SK-N-SH (cell line): Measurements from ENCODE around the gene NRTN. TPM values are rescaled to one million over a fixed set of nuclear protein-coding genes. Genes with fewer than 3 reads are reported as not detected.

Experiments
- CTCF ChIA-PET: fragments of 300-600, 350-600 bp; formaldehyde crosslinking; extraction: SDS; loops from one replicate; lab custom pipeline; 2021; lab: Yijun Ruan, JAX
- POLR2A ChIA-PET: fragments of 350-600 bp; sonication (Branson Sonifier 250); formaldehyde crosslinking; extraction: SDS; loops from one replicate; lab custom pipeline; 2020; ENCODE audit warnings: antibody characterized with exemption, inconsistent platforms; lab: Yijun Ruan, JAX
- DNase-seq: peaks from one replicate; pipeline ENCODE4 v3.0.0; 2012
- H2AFZ ChIP-seq: fragments of 200-600 bp; sonication (generic); 2 replicates; pipeline ENCODE4 v1.8.1; 2016; ENCODE audit warnings: antibody characterized with exemption, mild to moderate bottlenecking, low read depth
- H3F3A ChIP-seq: fragments of 200-600 bp; sonication (generic); replicated peaks from 2 replicates; pipeline ENCODE3; 2016; ENCODE audit warnings: antibody characterized with exemption, mild to moderate bottlenecking; ENCODE audit not compliant: insufficient read depth
- H3K27ac ChIP-seq, 2 experiments: fragments of 200-500 bp in 1 of 2; fragments of 200-600 bp in 1 of 2; sonication (Bioruptor generic) in 1 of 2; sonication (generic), shearing (Covaris generic) in 1 of 2; 2 replicates each; pipeline versions ENCODE4 v1.5.1 to v1.6.1; 2014 to 2016; ENCODE audit warnings: low read depth in 2 of 2, inconsistent platforms in 1 of 2, low read length in 1 of 2, mild to moderate bottlenecking in 1 of 2, mixed read lengths in 1 of 2
- H3K27me3 ChIP-seq: fragments of 200-600 bp; sonication (generic), shearing (Covaris generic); 2 replicates; pipeline ENCODE4 v1.6.1; 2016; ENCODE audit warnings: mixed run types; ENCODE audit not compliant: insufficient read depth
- H3K36me3 ChIP-seq, 2 experiments: fragments of 200-500 bp in 1 of 2; fragments of 200-600 bp in 1 of 2; sonication (Bioruptor generic) in 1 of 2; sonication (generic) in 1 of 2; replicated peaks in 1 of 2; 2 replicates each; pipeline versions ENCODE3 to v1.5.1; 2014 to 2016; ENCODE audit warnings: low read length in 1 of 2, mild to moderate bottlenecking in 1 of 2; ENCODE audit not compliant: insufficient read depth in 2 of 2, control insufficient read depth in 1 of 2
- H3K4me1 ChIP-seq, 2 experiments: fragments of 200-500 bp in 1 of 2; fragments of 200-600 bp in 1 of 2; sonication (Bioruptor generic) in 1 of 2; sonication (generic), shearing (Covaris generic) in 1 of 2; 2 replicates each; pipeline versions ENCODE4 v1.5.1 to v1.6.1; 2014 to 2016; ENCODE audit warnings: low read depth in 1 of 2, low read length in 1 of 2, mixed run types in 1 of 2; ENCODE audit not compliant: insufficient read depth in 2 of 2, control insufficient read depth in 1 of 2
- H3K4me2 ChIP-seq: fragments of 200-600 bp; sonication (generic), shearing (Covaris generic); 2 replicates; pipeline ENCODE4 v1.6.1; 2017; ENCODE audit warnings: mixed run types
- H3K4me3 ChIP-seq, 2 experiments: fragments of 200-500 bp in 1 of 2; fragments of 200-600 bp in 1 of 2; sonication (Bioruptor generic) in 1 of 2; sonication (generic), shearing (Covaris generic) in 1 of 2; 2 replicates each; pipeline versions ENCODE4 v1.5.1 to v1.8.1; 2014 to 2016; ENCODE audit warnings: low read depth in 2 of 2, inconsistent platforms in 1 of 2, low read length in 1 of 2, mild to moderate bottlenecking in 1 of 2, mixed read lengths in 1 of 2, moderate library complexity in 1 of 2
- H3K79me2 ChIP-seq: fragments of 200-600 bp; sonication (generic); 2 replicates; pipeline ENCODE4 v1.8.1; 2017; ENCODE audit warnings: mild to moderate bottlenecking; ENCODE audit not compliant: insufficient read depth
- H3K9ac ChIP-seq: fragments of 200-600 bp; sonication (generic); 2 replicates; pipeline ENCODE4 v1.6.1; 2017; ENCODE audit warnings: mixed run types
- H3K9me2 ChIP-seq: fragments of 200-600 bp; sonication (generic); 2 replicates; pipeline ENCODE4 v1.6.1; 2017; ENCODE audit warnings: mixed run types
- H3K9me3 ChIP-seq: fragments of 200-600 bp; sonication (generic); 2 replicates; pipeline ENCODE4 v1.6.1; 2017; ENCODE audit warnings: mixed run types, mild to moderate bottlenecking, moderate library complexity
- H4K20me1 ChIP-seq: fragments of 200-600 bp; sonication (generic); 2 replicates; pipeline ENCODE4 v1.6.1; 2017; ENCODE audit warnings: mild to moderate bottlenecking, mixed run types; ENCODE audit not compliant: insufficient read depth
- CHD2 ChIP-seq: fragments of 150-350 bp; IDR thresholded peaks from 2 replicates; pipeline ENCODE4 v1.6.1; 2018; ENCODE audit warnings: low read length; ENCODE audit not compliant: partially characterized antibody
- CTCF ChIP-seq: fragments of 200-600 bp; sonication (generic); IDR thresholded peaks from 2 replicates; pipeline ENCODE4 v1.6.1; 2017; ENCODE audit warnings: antibody characterized with exemption, mild to moderate bottlenecking, moderate library complexity
- EP300 ChIP-seq, 2 experiments: IDR thresholded peaks; 2 replicates each; pipeline versions ENCODE4 v1.4.0 to v1.6.1; 2012; ENCODE audit warnings: borderline replicate concordance in 1 of 2, low read depth in 1 of 2, low read length in 1 of 2
- EZH2phosphoT487 ChIP-seq: fragments of 200-600 bp; sonication (generic); IDR thresholded peaks from 2 replicates; pipeline ENCODE4 v1.6.1; 2017; ENCODE audit warnings: low read depth, mixed run types, mild to moderate bottlenecking, antibody characterized with exemption, moderate library complexity, borderline replicate concordance
- FOSL2 ChIP-seq: IDR thresholded peaks from 2 replicates; pipeline ENCODE4 v1.4.0; 2012; ENCODE audit warnings: low read depth, mild to moderate bottlenecking, moderate library complexity, borderline replicate concordance
- FOXM1 ChIP-seq: IDR thresholded peaks from 2 replicates; pipeline ENCODE4 v1.4.0; 2012; ENCODE audit warnings: low read depth, mild to moderate bottlenecking
- GATA2 ChIP-seq: sonication (generic); formaldehyde crosslinking; IDR thresholded peaks from 2 replicates; pipeline ENCODE4 v1.5.0; 2020; ENCODE audit warnings: mild to moderate bottlenecking, missing genetic modification reagents
- MAX ChIP-seq: IDR thresholded peaks from 2 replicates; pipeline ENCODE4 v1.4.0; 2012; ENCODE audit warnings: low read depth
- MXI1 ChIP-seq: IDR thresholded peaks from 2 replicates; pipeline ENCODE4 v1.6.1; 2012; ENCODE audit warnings: mild to moderate bottlenecking, low read depth, low read length, improper control_type of control experiment
- NFIC ChIP-seq: IDR thresholded peaks from 2 replicates; pipeline ENCODE4 v1.4.0; 2012; ENCODE audit warnings: borderline replicate concordance
- NRF1 ChIP-seq: IDR thresholded peaks from 2 replicates; pipeline ENCODE4 v1.6.1; 2012; ENCODE audit warnings: low read depth, mild to moderate bottlenecking, low read length
- REST ChIP-seq: IDR thresholded peaks from 2 replicates; pipeline ENCODE4 v1.6.1; 2012; ENCODE audit warnings: mild to moderate bottlenecking, low read depth, low read length, moderate library complexity
- RFX5 ChIP-seq: IDR thresholded peaks from 2 replicates; pipeline ENCODE4 v1.6.1; 2012; ENCODE audit warnings: mild to moderate bottlenecking, improper control_type of control experiment, low read length
- TCF12 ChIP-seq: IDR thresholded peaks from 2 replicates; pipeline ENCODE4 v1.4.0; 2012
- TEAD4 ChIP-seq: IDR thresholded peaks from 2 replicates; pipeline ENCODE4 v1.4.0; 2012; ENCODE audit warnings: mild to moderate bottlenecking, borderline replicate concordance; ENCODE audit not compliant: insufficient read depth
- YY1 ChIP-seq: IDR thresholded peaks from 2 replicates; pipeline ENCODE4 v1.4.0; 2012; ENCODE audit warnings: low read depth, mild to moderate bottlenecking
- WGBS: methylation state at CpG from one replicate; pipeline ENCODE4 v1.1.6; 2017; ENCODE audit warnings: low lambda C conversion rate; 5-methylcytosine and 5-hydroxymethylcytosine counted together
- polyA plus RNA-seq, 3 experiments: library from polyadenylated mRNA; depleted of rRNA; stranded (reverse); fragments of >200 nt; gene quantifications; 2 replicates each; pipeline ENCODE4 v1.2.3, GENCODE V29; 2012
- TF ChIP-seq, protein P1 (sequence below): IDR thresholded peaks from 2 replicates; pipeline ENCODE4 v1.4.0; 2012; ENCODE audit warnings: low read depth, borderline replicate concordance
- TF ChIP-seq, protein P2 (sequence below): IDR thresholded peaks from 2 replicates; pipeline ENCODE4; 2012

The NRTN gene
- polyA plus RNA-seq, 1 of the 3 experiments (the other 2 are of a cell fraction) = 0.99 TPM

- H3K4me3 ChIP-seq = no peak overlapping the region
- POLR2A ChIA-PET = interaction anchor here (1.4 kb wide), 1 partner anchor 15 kb away, joined by 4 read pairs; no protein-coding TSS in a partner anchor
- no peak overlapping the region for H2AFZ ChIP-seq
- no peak overlapping the region for H3K9ac ChIP-seq
- H3F3A ChIP-seq = no peaks in the 10 kb centered on the region
- peaks cover 0 to 28% of the 10 kb centered on the region in 2 experiments; a peak in 1 of 4 replicates for H3K4me1 ChIP-seq
- TF ChIP-seq FOXM1 (no peak), EZH2phosphoT487 (no peak), TCF12 (no peak), REST (no peak), EP300 (IDR thresholded peaks at IDR 0.05; ENCODE audit: borderline replicate concordance in 1 of 2, low read depth in 1 of 2, low read length in 1 of 2) (no peak), NRF1 (no peak), GATA2 (CRISPR knock-in tag) (no peak), MAX (no peak), CTCF (no peak), NFIC (no peak), TEAD4 (no peak), RFX5 (no peak), FOSL2 (no peak), CHD2 (no peak), YY1 (no peak), MXI1 (no peak)
- TF ChIP-seq, protein P1, sequence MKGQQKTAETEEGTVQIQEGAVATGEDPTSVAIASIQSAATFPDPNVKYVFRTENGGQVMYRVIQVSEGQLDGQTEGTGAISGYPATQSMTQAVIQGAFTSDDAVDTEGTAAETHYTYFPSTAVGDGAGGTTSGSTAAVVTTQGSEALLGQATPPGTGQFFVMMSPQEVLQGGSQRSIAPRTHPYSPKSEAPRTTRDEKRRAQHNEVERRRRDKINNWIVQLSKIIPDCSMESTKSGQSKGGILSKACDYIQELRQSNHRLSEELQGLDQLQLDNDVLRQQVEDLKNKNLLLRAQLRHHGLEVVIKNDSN = no peak
- TF ChIP-seq, protein P2, sequence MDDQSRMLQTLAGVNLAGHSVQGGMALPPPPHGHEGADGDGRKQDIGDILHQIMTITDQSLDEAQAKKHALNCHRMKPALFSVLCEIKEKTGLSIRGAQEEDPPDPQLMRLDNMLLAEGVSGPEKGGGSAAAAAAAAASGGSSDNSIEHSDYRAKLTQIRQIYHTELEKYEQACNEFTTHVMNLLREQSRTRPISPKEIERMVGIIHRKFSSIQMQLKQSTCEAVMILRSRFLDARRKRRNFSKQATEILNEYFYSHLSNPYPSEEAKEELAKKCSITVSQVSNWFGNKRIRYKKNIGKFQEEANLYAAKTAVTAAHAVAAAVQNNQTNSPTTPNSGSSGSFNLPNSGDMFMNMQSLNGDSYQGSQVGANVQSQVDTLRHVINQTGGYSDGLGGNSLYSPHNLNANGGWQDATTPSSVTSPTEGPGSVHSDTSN = no peak
- H3K4me2 ChIP-seq = no peak overlapping the region
- H3K9me2 ChIP-seq = no peaks in the 10 kb centered on the region
- 91% methylated on average over 8 of the region's 8 CpGs for WGBS
- CTCF ChIA-PET = interaction anchor here (0.9 to 4.2 kb wide), 3 partner anchors 10 to 224 kb away, joined by 3 to 22 read pairs (median 4); no protein-coding TSS in a partner anchor
- no peak for DNase-seq
- no peaks in the 10 kb centered on the region for H3K36me3 ChIP-seq
- H4K20me1 ChIP-seq = no peaks in the 10 kb centered on the region
- no peaks in the 10 kb centered on the region; the same call in 1 of the 2 replicates for H3K27me3 ChIP-seq
- H3K79me2 ChIP-seq = no peaks in the 10 kb centered on the region
- H3K27ac ChIP-seq = no peak overlapping the region
- no peaks in the 10 kb centered on the region for H3K9me3 ChIP-seq
Observed at GRCh38 chr19:5798244-5798643, 6.6 kb upstream of the NRTN start.
